ENCODE measurements around the gene NTNG1. TPM values are rescaled to one million over a fixed set of nuclear protein-coding genes. Genes with fewer than 3 reads are reported as not detected.

The NTNG1 gene
- total RNA-seq, 1 experiment from 2014 or later = 2.3 TPM

- no peaks in the 10 kb centered on the region for H3K27me3 Mint-ChIP-seq (ENCODE audit: low read depth)
These were observed 88.9 kb downstream of the NTNG1 start for GRCh38 chr1:107229711-107230110.

More at GRCh38 chr1:107229711-107230110, 88.9 kb downstream of the NTNG1 start:
- Mint-ChIP-seq H3K4me3 (no peak overlapping the region), H3K36me3 (no peaks in the 10 kb centered on the region), H3K4me1 (peaks cover 51% of the 10 kb centered on the region), H3K9me3 (no peaks in the 10 kb centered on the region), H3K27ac (no peak overlapping the region)
- no peak for ATAC-seq
- no peak for TF ChIP-seq ARID4B (CRISPR knock-in tag; IDR thresholded peaks at IDR 0.05; ENCODE audit: borderline replicate concordance)
- TF ChIP-seq ZNF121 (CRISPR knock-in tag; IDR thresholded peaks at IDR 0.05) = no peak
- TF ChIP-seq ZNF396 (CRISPR knock-in tag; IDR thresholded peaks at IDR 0.05; ENCODE audit: borderline replicate concordance) = no peak
- no peak for TF ChIP-seq SMAD4 (CRISPR knock-in tag; IDR thresholded peaks at IDR 0.05)
- TF ChIP-seq CBFB (CRISPR knock-in tag; IDR thresholded peaks at IDR 0.05; ENCODE audit: low read depth) = no peak
- no peak for TF ChIP-seq RORB (CRISPR knock-in tag; IDR thresholded peaks at IDR 0.05)
- TF ChIP-seq CREM (CRISPR knock-in tag; IDR thresholded peaks at IDR 0.05) = no peak
- no peak for TF ChIP-seq EMX1 (CRISPR knock-in tag; IDR thresholded peaks at IDR 0.05)
- no peak for TF ChIP-seq ZNF138 (CRISPR knock-in tag; conservative IDR thresholded peaks at IDR 0.05)
- TF ChIP-seq MAX (CRISPR knock-in tag; IDR thresholded peaks at IDR 0.05) = no peak
- no peak for TF ChIP-seq JAZF1 (CRISPR knock-in tag; IDR thresholded peaks at IDR 0.05)
- TF ChIP-seq SMAD3 (CRISPR knock-in tag; IDR thresholded peaks at IDR 0.05; ENCODE audit: borderline replicate concordance) = no peak
- no peak for TF ChIP-seq ELF4 (CRISPR knock-in tag; IDR thresholded peaks at IDR 0.05; ENCODE audit: low read depth)
- TF ChIP-seq FOXP1 (CRISPR knock-in tag; IDR thresholded peaks at IDR 0.05; ENCODE audit: borderline replicate concordance) = no peak
- no peak for TF ChIP-seq NFATC4 (CRISPR knock-in tag; IDR thresholded peaks at IDR 0.05)
- TF ChIP-seq STAT6 (CRISPR knock-in tag; conservative IDR thresholded peaks at IDR 0.05; ENCODE audit: low read depth) = no peak
- TF ChIP-seq ZSCAN18 (CRISPR knock-in tag; IDR thresholded peaks at IDR 0.05) = no peak
- no peak for TF ChIP-seq TEAD4 (CRISPR knock-in tag; IDR thresholded peaks at IDR 0.05)
- no peak for TF ChIP-seq ETV6 (CRISPR knock-in tag; IDR thresholded peaks at IDR 0.05)
- no peak for DNase-seq (ENCODE audit: low spot score)
- POLR2A ChIA-PET = interaction anchor here (0.6 kb wide), 1 partner anchor 905 kb away, joined by 3 read pairs; no protein-coding TSS in a partner anchor
- CTCF ChIA-PET = interaction anchor here (0.8 kb wide), 1 partner anchor 299 kb away, joined by 3 read pairs; no protein-coding TSS in a partner anchor

Measured in WTC11 (cell line).